Stimulated activated CD8-positive, alpha-beta memory T cell treated with anti-CD3 and anti-CD28 coated beads, Interleukin-12 subunit alpha, Interleukin-12 subunit beta, amount 100 ng/mL, for 4 hours (primary cell): ENCODE data around the gene FAM76B.
A peak's percentile ranks its signal among the peaks of the same experiment; 100 is the strongest.

Experiments
- DNase-seq: peaks from one replicate; pipeline ENCODE4 v3.0.0-alpha.2; 2020; ENCODE audit warnings: low read depth

FAM76B gene

DNA sequence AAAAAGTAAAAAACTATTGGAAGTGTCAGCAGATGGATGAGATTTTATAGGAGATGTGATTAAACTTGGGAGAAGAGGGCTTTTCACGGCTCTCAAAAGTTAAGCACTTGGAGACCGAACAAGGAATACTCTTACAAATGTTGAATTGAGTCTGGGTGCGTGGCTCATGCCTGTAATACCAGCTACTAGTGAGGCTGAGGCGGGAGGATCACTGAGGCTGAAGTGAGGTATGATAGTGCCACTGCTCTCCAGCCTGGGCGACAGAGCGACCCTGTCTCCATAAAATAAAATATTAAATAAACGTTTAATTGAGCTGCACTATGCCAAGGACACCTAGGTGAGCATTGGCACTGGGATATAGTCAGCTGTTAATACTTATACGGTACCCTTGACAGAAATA is 2.6 kb upstream of the FAM76B start:
- DNase-seq = no peak

DNA sequence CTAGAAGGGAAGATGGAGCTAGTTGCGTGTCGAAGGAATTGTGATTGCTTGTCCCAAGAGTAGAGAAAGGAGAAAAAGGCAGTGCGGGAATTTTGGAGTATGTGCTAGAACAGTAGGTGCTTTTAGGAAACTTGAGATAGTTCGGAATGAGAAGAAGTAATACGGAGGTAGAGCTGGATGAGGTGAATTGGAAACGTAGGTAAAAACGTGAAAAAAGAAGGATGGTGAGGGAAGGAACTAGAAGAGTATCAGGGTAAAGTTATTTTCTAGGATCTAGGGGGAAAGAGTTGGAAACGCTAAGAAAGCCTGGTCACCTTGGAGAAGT is 2.1 kb upstream of the FAM76B start:
- no peak for DNase-seq

GRCh38 chr11:95790933-95791708 is 1.5 kb upstream of the FAM76B start:
- DNase-seq = peak; percentile 8

DNA sequence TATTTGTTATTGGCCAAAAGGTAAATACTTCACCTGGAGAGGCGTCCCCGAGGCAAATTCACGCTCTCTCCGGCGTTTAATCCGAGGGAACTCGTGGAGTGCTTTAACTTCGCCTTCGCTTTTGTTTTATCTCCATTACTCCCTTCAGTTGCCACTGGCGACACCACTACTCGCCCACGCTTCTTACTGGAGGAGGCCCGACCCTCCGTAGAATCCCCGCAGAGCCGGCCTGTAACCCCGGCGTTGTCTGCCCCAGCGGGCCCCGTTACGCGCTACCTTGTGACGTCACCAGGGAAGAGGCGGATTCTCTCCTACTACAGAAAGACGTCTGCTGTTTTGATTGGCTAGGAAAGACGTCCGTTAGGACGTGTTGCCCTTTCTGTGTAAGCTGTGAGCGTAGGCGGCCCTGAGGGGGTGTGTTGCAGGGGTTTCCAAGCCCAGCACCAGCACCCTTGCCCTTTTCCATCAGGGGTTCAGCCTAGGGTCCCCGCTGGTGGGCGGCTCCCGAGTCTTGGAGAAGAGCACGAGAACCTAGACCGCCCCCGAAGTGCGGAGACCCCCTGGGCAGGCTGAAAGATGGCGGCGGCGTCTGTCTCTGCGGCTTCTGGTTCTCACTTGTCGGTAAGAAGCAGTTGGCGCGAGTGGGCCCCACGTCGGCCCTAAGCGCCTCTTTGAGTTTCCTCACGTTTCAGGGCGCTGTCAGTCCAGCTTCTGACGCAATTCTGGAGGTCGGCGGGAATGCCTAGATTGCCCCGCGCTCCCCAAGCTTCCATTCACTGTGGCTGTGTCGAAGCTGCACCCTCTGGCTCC is 746 bp upstream of the FAM76B start, which contains the start of gene CEP57:
Gene CEP57 (plus strand): TSS at position 376 of the 810 bp plus-strand sequence. CDS start 201 bp downstream, at position 577.
- peak; percentile 90 for DNase-seq

GRCh38 chr11:95788921-95789505 is 569 bp downstream of the FAM76B start:
- peak; percentile 10 for DNase-seq

- DNase-seq = no peak
These were observed 9.0 kb downstream of the FAM76B start for GRCh38 chr11:95780544-95780943.

DNA sequence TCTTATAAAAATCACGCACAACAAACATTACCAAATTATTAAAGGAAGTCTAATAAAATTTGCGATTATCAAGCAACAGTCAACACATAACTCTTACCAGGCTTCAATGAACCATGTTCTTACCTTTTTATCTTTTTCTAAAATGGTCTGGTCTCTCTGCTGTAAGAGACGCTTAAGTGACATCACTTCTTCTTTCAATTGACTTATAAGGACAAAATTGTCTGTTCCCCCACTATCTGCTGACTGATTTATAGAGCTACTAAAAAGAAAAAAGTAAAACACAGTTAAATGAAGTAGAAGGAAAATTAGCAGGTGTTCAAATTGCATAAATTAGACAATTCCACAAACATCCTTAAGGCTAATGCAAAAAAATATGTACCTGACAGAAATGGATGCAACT is 10.9 kb downstream of the FAM76B start:
- DNase-seq = no peak

- DNase-seq = no peak
These were observed 12.7 kb downstream of the FAM76B start for GRCh38 chr11:95776859-95777258.

DNA sequence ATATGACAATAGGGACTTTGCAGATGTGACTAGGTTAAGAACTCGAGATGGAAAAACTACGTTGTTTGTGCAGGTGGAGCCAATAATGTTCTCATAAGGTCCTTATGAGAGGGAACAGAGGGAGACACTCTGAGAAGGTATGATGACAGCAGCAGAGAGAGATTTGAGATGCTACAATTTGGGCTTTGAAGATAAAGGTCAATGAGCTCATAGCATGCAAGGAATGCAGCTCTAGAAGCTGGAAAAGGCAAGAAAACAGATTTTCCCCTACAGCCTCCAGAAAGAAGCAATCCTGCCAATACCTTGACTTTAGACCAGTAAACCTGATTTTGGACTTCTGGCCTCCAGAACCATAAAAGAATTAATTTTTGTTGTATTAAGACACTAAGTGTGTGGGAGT is 21.1 kb downstream of the FAM76B start:
- DNase-seq = no peak

- DNase-seq = no peak
These were observed 22.1 kb downstream of the FAM76B start for GRCh38 chr11:95767498-95767897.

GRCh38 chr11:95766701-95767100 is 22.9 kb downstream of the FAM76B start:
- no peak for DNase-seq

DNA sequence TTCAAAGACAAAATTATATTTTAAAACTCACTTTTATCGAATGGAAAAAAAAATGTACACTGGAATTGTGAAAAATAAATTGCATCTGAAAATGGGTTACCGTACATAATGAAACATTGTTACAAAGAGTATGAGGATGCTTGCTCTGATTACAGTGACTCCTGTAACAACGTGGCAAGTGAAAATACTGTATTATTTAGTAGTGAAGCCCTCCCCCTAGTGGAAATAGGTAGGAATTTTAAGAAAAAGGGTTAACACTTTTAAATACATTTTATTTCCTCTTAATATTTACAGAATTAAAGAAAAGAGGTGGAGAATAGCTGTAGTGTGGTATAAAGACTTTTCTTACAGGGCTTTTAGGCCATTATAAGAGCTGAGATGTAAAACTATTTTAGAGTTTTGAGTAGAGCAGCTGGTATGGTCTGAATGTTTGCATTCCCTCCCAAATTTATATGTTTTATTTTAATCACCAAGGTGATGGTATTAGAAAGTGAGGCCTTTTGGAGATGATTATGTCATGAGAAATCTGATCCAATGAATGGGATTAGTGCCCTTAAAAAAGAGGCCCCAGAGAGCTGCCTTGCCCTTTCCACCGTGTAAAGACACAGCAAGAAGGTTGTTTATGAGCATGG is 25.2 kb downstream of the FAM76B start:
- DNase-seq = no peak

DNA sequence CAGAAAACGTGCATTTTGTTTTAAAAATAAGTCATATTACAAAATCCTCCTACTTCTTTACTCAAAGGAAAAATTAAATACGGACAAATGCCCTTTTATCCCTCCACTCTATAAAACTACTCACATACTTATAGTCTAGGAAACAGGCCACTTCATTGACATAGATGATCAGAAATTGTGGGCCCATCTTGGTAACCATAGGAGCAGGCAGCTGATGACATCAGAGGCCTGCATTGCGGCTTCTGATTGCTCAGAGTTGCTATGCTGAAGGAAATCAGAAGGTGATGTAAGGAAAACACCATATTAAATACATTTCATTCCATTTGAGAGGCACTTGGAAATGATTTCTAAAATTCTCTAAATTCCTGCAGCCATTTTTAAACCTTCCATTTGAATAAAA is 27.0 kb downstream of the FAM76B start:
- DNase-seq = no peak

DNA sequence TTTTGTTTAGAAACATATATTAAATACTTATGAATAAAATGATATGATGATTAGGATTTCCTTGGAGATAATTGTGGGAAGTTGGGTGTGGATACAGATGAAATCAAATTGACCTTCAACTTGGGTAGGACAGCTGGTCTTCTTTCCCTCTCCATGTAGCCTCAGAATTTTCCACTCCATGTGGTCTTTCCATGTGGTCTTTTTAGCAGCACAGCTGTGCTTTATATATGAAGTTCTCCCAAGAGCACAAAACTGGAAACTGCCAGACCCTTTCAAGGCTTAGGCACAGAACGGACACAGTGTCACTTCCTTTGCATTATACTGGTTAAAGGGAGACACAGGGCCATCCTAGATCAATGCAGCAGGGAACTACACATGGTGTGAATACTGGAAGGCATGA is 28.6 kb downstream of the FAM76B start:
- no peak for DNase-seq

DNA sequence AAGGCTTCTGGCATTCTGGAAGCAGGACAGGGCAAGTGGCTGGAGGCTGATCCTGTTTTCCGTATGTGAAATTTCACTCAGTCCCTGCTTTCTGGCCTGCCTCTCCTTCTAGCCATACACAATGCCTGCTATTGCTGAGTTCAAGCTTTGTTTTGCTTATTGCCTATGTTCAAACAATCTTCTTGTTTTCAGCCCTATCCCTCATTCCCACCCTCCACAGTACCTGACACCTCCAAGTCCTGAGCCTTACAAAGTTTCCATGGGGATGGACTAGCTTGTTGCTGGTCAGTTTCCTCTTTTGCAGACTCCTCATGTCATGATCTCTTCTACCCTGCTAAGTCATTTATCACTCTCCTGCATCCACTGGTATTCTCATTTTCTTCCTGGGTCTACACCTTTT is 38.1 kb downstream of the FAM76B start:
- no peak for DNase-seq

- no peak for DNase-seq
These were observed 39.5 kb downstream of the FAM76B start for GRCh38 chr11:95750101-95750500.

GRCh38 chr11:95739108-95739938 is 50.3 kb downstream of the FAM76B start:
- no peak for DNase-seq

DNA sequence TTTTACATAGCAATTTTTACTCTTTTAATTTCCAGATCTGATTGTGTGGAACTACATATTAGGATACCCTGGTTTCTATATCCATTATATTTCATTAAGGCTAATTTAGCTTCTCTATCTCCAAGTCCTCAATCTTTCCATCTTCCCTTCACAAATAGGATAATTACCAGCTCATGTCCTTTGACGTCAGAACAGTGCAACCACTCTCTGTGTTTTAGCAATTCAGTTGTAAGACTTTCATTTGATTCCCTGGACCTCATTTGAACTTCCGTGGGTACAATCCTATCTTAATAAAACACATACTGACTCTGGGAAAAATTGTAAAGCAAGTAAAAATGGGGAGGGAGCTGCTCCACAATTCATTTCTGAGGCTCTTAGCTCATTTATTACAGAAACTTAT is 52.8 kb downstream of the FAM76B start:
- DNase-seq = no peak

GRCh38 chr11:95736355-95736754 is 53.2 kb downstream of the FAM76B start:
- DNase-seq = no peak

DNA sequence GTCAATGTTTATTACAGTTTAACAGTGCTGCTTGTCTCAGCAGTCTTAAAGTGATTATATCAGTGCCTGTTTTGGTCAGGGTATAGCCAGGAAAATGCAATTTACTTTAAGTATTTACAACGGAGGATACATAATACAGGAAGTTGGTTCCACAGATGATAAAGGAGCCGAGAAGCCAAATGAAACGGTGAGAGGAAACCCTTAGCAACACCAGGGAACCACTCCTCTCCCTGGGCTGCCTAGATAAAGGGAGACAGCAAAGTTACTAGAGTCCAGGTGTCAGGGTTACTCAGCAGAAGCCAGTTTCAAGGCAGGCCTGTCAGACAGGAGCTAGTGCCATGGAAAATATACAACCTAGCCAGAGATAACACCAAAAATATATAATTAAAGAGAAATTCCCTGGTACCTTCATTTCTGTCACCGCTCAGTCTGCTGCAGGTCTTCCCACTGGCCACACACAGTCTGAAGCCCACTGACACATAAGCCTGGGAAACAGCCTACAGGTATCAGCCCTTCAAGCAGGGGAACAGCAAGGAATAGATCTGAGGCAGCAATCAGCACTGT is 55.5 kb downstream of the FAM76B start:
- DNase-seq = no peak

- DNase-seq = no peak
These were observed 56.5 kb downstream of the FAM76B start for GRCh38 chr11:95732930-95733602.
